OCI-LY3 (cell line): ENCODE measurements around the gene HCK.
"Not testable (repeated sequence)": the region's sequence is repeated elsewhere in the genome, so short reads cannot be mapped to it uniquely, and the experiment has no call there.

Experiments used
- CTCF ChIP-seq: fragments of 200-600, 300-600 bp; sonication (generic); IDR thresholded peaks from 2 replicates; pipeline ENCODE4 v1.5.1; 2014; ENCODE audit warnings: antibody characterized with exemption, low read length, low read depth
- EZH2phosphoT487 ChIP-seq: fragments of 200-600 bp; shearing (Covaris generic); IDR thresholded peaks from 2 replicates; pipeline ENCODE4 v1.6.1; 2018; ENCODE audit warnings: antibody characterized with exemption, mixed run types, low read depth

DNA sequence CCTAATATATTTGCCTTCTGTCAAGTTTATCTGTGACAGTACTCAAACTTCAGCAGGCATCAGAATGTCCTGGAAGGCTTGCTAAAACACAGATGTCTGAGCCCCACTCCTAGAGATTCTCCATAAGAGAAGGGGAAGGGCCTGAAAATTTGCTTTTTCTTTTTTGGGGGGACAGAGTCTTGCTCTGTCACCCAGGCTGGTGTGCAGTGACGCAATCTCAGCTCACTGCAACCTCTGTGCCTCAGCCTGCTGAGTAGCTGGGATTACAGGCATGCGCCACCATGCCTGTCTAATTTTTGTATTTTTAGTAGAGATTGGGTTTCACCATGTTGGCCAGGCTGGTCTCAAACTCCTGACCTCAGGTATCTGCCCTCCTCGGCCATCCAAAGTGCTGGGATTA, 18.3 kb upstream of the HCK start:
- not testable (repeated sequence) for TF ChIP-seq CTCF, EZH2phosphoT487
